Dendritic cell treated with granulocyte-macrophage colony-stimulating factor and Interleukin-4, amounts not matched to agents 40 ng/mL and 50 ng/mL, for 4 days (primary cell): Measurements from ENCODE around the gene RHOF.

Experiments
- H3K27ac Mint-ChIP-seq: one replicate; pipeline ENCODE4 v1.8.0; 2022; ENCODE audit warnings: mild to moderate bottlenecking, mixed read lengths
- H3K27me3 Mint-ChIP-seq: one replicate; pipeline ENCODE4 v1.8.0; 2022; ENCODE audit warnings: mild to moderate bottlenecking, mixed read lengths
- H3K36me3 Mint-ChIP-seq: one replicate; pipeline ENCODE4 v1.8.0; 2022; ENCODE audit warnings: low read depth, mixed read lengths
- H3K4me1 Mint-ChIP-seq: one replicate; pipeline ENCODE4 v1.8.0; 2022; ENCODE audit warnings: low read depth, mixed read lengths
- H3K4me3 Mint-ChIP-seq: one replicate; pipeline ENCODE4 v1.8.0; 2022; ENCODE audit warnings: mild to moderate bottlenecking, moderate library complexity, mixed read lengths
- H3K9me3 Mint-ChIP-seq: one replicate; pipeline ENCODE4 v1.8.0; 2022; ENCODE audit warnings: mixed read lengths
- intact Hi-C: fragments of 100-400 bp; cut with micrococcal nuclease; formaldehyde crosslinking; loops from one replicate; pipeline ENCODE4 v1.15.0; 2022

Gene RHOF

GRCh38 chr12:121805171-121806008 lies 11.9 kb upstream of the RHOF start:
- Mint-ChIP-seq H3K9me3 (no peaks in the 10 kb centered on the region), H3K4me3 (peak overlapping the region; percentile 99), H3K27ac (peak overlapping the region; percentile 100), H3K27me3 (no peaks in the 10 kb centered on the region), H3K4me1 (peaks cover 47% of the 10 kb centered on the region), H3K36me3 (peaks cover 95% of the 10 kb centered on the region)
- intact Hi-C loops, result no loop called here

GRCh38 chr12:121804417-121805111 lies 11.1 kb upstream of the RHOF start:
- peak overlapping the region; percentile 99 for H3K4me3 Mint-ChIP-seq
- intact Hi-C loops, result no loop called here
- H3K36me3 Mint-ChIP-seq, result peaks cover 92% of the 10 kb centered on the region
- no peaks in the 10 kb centered on the region for H3K9me3 Mint-ChIP-seq
- peak overlapping the region; percentile 100 for H3K27ac Mint-ChIP-seq
- peaks cover 39% of the 10 kb centered on the region for H3K4me1 Mint-ChIP-seq
- no peaks in the 10 kb centered on the region for H3K27me3 Mint-ChIP-seq

GRCh38 chr12:121803861-121804416 lies 10.5 kb upstream of the RHOF start, which contains the start of gene SETD1B:
Gene SETD1B (plus strand): TSS chr12:121804009. CDS start chr12:121804738, 729 bp downstream.
- Mint-ChIP-seq H3K27me3 (no peaks in the 10 kb centered on the region), H3K4me1 (peaks cover 39% of the 10 kb centered on the region), H3K4me3 (peak within 1 kb of the TSS; percentile 100), H3K36me3 (peaks cover 91% of the 10 kb centered on the region), H3K9me3 (no peaks in the 10 kb centered on the region), H3K27ac (peak within 1 kb of the TSS; percentile 100)
- intact Hi-C loops, result no loop called here

GRCh38 chr12:121802843-121803698 lies 9.6 kb upstream of the RHOF start:
- Mint-ChIP-seq H3K27me3 (no peaks in the 10 kb centered on the region), H3K36me3 (peaks cover 91% of the 10 kb centered on the region), H3K4me1 (peaks cover 39% of the 10 kb centered on the region), H3K27ac (peak overlapping the region; percentile 100), H3K4me3 (peak overlapping the region; percentile 100), H3K9me3 (no peaks in the 10 kb centered on the region)
- intact Hi-C loops, result no loop called here

- intact Hi-C loops, result no loop called here
These were observed 9.0 kb upstream of the RHOF start for GRCh38 chr12:121802485-121802842.

GRCh38 chr12:121801595-121802484 lies 8.4 kb upstream of the RHOF start:
- Mint-ChIP-seq H3K27me3 (no peaks in the 10 kb centered on the region), H3K4me1 (peaks cover 39% of the 10 kb centered on the region), H3K36me3 (peaks cover 91% of the 10 kb centered on the region), H3K27ac (peak overlapping the region; percentile 100), H3K4me3 (peak overlapping the region; percentile 100), H3K9me3 (no peaks in the 10 kb centered on the region)
- intact Hi-C loops, result no loop called here

More at GRCh38 chr12:121802485-121802842, 9.0 kb upstream of the RHOF start:
- peaks cover 91% of the 10 kb centered on the region for H3K36me3 Mint-ChIP-seq
- H3K9me3 Mint-ChIP-seq, result no peaks in the 10 kb centered on the region
- no peaks in the 10 kb centered on the region for H3K27me3 Mint-ChIP-seq
- H3K4me3 Mint-ChIP-seq, result peak overlapping the region; percentile 100
- H3K4me1 Mint-ChIP-seq, result peaks cover 39% of the 10 kb centered on the region
- H3K27ac Mint-ChIP-seq, result peak overlapping the region; percentile 100

- H3K9me3 Mint-ChIP-seq, result no peaks in the 10 kb centered on the region
- peak overlapping the region; percentile 100 for H3K27ac Mint-ChIP-seq
- no peaks in the 10 kb centered on the region for H3K27me3 Mint-ChIP-seq
- intact Hi-C loops, result no loop called here
- peaks cover 91% of the 10 kb centered on the region for H3K36me3 Mint-ChIP-seq
- H3K4me1 Mint-ChIP-seq, result peaks cover 34% of the 10 kb centered on the region
- H3K4me3 Mint-ChIP-seq, result peak overlapping the region; percentile 100
These were observed 7.5 kb upstream of the RHOF start for GRCh38 chr12:121800694-121801594.

GRCh38 chr12:121799842-121800693 lies 6.6 kb upstream of the RHOF start:
- peak overlapping the region; percentile 86 for H3K4me3 Mint-ChIP-seq
- intact Hi-C loops, result no loop called here
- peak overlapping the region; percentile 100 for H3K27ac Mint-ChIP-seq
- no peaks in the 10 kb centered on the region for H3K27me3 Mint-ChIP-seq
- H3K9me3 Mint-ChIP-seq, result no peaks in the 10 kb centered on the region
- peaks cover 91% of the 10 kb centered on the region for H3K36me3 Mint-ChIP-seq
- peaks cover 39% of the 10 kb centered on the region for H3K4me1 Mint-ChIP-seq

- Mint-ChIP-seq H3K4me1 (peaks cover 46% of the 10 kb centered on the region), H3K27me3 (no peaks in the 10 kb centered on the region), H3K36me3 (peaks cover 90% of the 10 kb centered on the region), H3K27ac (peak overlapping the region; percentile 100), H3K9me3 (no peaks in the 10 kb centered on the region), H3K4me3 (peak overlapping the region; percentile 86)
- intact Hi-C loops, result no loop called here
These were observed 5.8 kb upstream of the RHOF start for GRCh38 chr12:121799156-121799841.

- H3K36me3 Mint-ChIP-seq, result peaks cover 87% of the 10 kb centered on the region
- peak overlapping the region; percentile 100 for H3K27ac Mint-ChIP-seq
- intact Hi-C loops, result no loop called here
- H3K4me1 Mint-ChIP-seq, result peaks cover 52% of the 10 kb centered on the region
- peak overlapping the region; percentile 86 for H3K4me3 Mint-ChIP-seq
- no peaks in the 10 kb centered on the region for H3K27me3 Mint-ChIP-seq
- no peaks in the 10 kb centered on the region for H3K9me3 Mint-ChIP-seq
These were observed 5.3 kb upstream of the RHOF start for GRCh38 chr12:121798787-121799155.
